ENCODE data around the gene SNRPA1. TPM values are rescaled to one million over a fixed set of nuclear protein-coding genes. Genes with fewer than 3 reads are reported as not detected.

SNRPA1 gene
- total and polyA plus RNA-seq, 9 of the 15 experiments (the other 6 are each of a cell fraction or from before 2014, with no cell fraction given) = 62.7 to 245 (median 189) TPM

- TF ChIP-seq ZBTB5 (IDR thresholded peaks at IDR 0.05) (no peak), ZNF699 (CRISPR knock-in tag; IDR thresholded peaks at IDR 0.05; ENCODE audit: insufficient replicate concordance) (no peak), NFYB (IDR thresholded peaks at IDR 0.05; ENCODE audit: extremely low read depth, insufficient read length) (no peak), RREB1 (CRISPR knock-in tag; IDR thresholded peaks at IDR 0.05) (no peak), MTF1 (CRISPR knock-in tag; IDR thresholded peaks at IDR 0.05; ENCODE audit: borderline replicate concordance) (no peak)
- TF ChIP-seq, protein P1, sequence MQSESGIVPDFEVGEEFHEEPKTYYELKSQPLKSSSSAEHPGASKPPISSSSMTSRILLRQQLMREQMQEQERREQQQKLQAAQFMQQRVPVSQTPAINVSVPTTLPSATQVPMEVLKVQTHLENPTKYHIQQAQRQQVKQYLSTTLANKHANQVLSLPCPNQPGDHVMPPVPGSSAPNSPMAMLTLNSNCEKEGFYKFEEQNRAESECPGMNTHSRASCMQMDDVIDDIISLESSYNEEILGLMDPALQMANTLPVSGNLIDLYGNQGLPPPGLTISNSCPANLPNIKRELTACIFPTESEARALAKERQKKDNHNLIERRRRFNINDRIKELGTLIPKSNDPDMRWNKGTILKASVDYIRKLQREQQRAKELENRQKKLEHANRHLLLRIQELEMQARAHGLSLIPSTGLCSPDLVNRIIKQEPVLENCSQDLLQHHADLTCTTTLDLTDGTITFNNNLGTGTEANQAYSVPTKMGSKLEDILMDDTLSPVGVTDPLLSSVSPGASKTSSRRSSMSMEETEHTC (IDR thresholded peaks at IDR 0.05) = no peak
- TF ChIP-seq, protein P2, sequence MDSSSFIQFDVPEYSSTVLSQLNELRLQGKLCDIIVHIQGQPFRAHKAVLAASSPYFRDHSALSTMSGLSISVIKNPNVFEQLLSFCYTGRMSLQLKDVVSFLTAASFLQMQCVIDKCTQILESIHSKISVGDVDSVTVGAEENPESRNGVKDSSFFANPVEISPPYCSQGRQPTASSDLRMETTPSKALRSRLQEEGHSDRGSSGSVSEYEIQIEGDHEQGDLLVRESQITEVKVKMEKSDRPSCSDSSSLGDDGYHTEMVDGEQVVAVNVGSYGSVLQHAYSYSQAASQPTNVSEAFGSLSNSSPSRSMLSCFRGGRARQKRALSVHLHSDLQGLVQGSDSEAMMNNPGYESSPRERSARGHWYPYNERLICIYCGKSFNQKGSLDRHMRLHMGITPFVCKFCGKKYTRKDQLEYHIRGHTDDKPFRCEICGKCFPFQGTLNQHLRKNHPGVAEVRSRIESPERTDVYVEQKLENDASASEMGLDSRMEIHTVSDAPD (CRISPR knock-in tag; IDR thresholded peaks at IDR 0.05) = no peak
These were observed 48.0 kb downstream of the SNRPA1 start (continued) for GRCh38 chr15:101246824-101247745.

All from K562 (cell line).